Measurements from ENCODE around the gene PCSK4.
A peak's percentile ranks its signal among the peaks of the same experiment; 100 is the strongest.

Gene PCSK4

GRCh38 chr19:1470305-1471009 lies 19.7 kb downstream of the PCSK4 start:
- peak; percentile 49 for DNase-seq (ENCODE audit: low read depth)

GRCh38 chr19:1470055-1470304 lies 20.2 kb downstream of the PCSK4 start:
- DNase-seq (ENCODE audit: low read depth), result no peak

GRCh38 chr19:1469255-1470054 lies 20.7 kb downstream of the PCSK4 start:
- no peak for DNase-seq (ENCODE audit: low read depth)

GRCh38 chr19:1468821-1469254 lies 21.3 kb downstream of the PCSK4 start:
- no peak for DNase-seq (ENCODE audit: low read depth)

GRCh38 chr19:1468274-1468820 lies 21.8 kb downstream of the PCSK4 start:
- no peak for DNase-seq (ENCODE audit: low read depth)

GRCh38 chr19:1467490-1468273 lies 22.5 kb downstream of the PCSK4 start:
- no peak for DNase-seq (ENCODE audit: low read depth)

- no peak for DNase-seq (ENCODE audit: low read depth)
Observed at GRCh38 chr19:1467215-1467489, 23.0 kb downstream of the PCSK4 start.

GRCh38 chr19:1466461-1467214 lies 23.5 kb downstream of the PCSK4 start:
- no peak for DNase-seq (ENCODE audit: low read depth)

GRCh38 chr19:1466018-1466460 lies 24.1 kb downstream of the PCSK4 start:
- no peak for DNase-seq (ENCODE audit: low read depth)

- DNase-seq (ENCODE audit: low read depth), result no peak
Observed at GRCh38 chr19:1465191-1466016, 24.7 kb downstream of the PCSK4 start.

GRCh38 chr19:1461862-1462261 lies 28.3 kb downstream of the PCSK4 start:
- no peak for DNase-seq (ENCODE audit: low read depth)

- DNase-seq (ENCODE audit: low read depth), result no peak
Observed at GRCh38 chr19:1460033-1460995, 29.8 kb downstream of the PCSK4 start.

GRCh38 chr19:1459479-1459878 lies 30.7 kb downstream of the PCSK4 start:
- no peak for DNase-seq (ENCODE audit: low read depth)

GRCh38 chr19:1457892-1458291 lies 32.3 kb downstream of the PCSK4 start:
- no peak for DNase-seq (ENCODE audit: low read depth)

- DNase-seq (ENCODE audit: low read depth), result no peak
Observed at GRCh38 chr19:1457031-1457739, 33.0 kb downstream of the PCSK4 start.

GRCh38 chr19:1456121-1456900 lies 33.8 kb downstream of the PCSK4 start:
- no peak for DNase-seq (ENCODE audit: low read depth)

GRCh38 chr19:1455336-1456120 lies 34.6 kb downstream of the PCSK4 start:
- no peak for DNase-seq (ENCODE audit: low read depth)

GRCh38 chr19:1455002-1455335 lies 35.2 kb downstream of the PCSK4 start:
- no peak for DNase-seq (ENCODE audit: low read depth)
